ENCODE results near the gene TGFBR2. TPM values are rescaled to one million over a fixed set of nuclear protein-coding genes. Genes with fewer than 3 reads are reported as not detected.
A peak's percentile ranks its signal among the peaks of the same experiment; 100 is the strongest.

The TGFBR2 gene
- total RNA-seq, 6 donors from 2014 or later: 82.8 to 385 (median 285) TPM

DNA sequence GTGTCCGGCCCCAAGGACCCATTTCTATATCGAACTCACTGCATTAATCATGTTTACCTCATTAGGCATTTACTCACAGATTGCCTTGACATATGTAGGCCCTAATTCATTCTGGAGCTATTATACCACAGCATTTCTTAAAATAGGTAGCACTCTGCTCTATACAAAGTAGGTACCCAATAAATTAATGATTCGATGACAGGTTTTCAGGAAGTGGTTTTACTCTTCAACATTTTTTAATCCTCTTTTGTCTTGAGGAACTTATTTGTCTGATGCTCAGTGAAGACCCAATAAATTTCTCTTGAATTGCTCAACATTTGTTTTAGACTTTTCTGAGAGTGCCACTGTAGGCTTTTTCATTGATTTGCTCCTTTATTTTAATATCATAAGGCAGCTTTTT, 12.1 kb downstream of the TGFBR2 start:
- Histone ChIP-seq H3K4me3 (no peak overlapping the region), H3K9me3 (no peaks in the 10 kb centered on the region), H3K4me1 (peaks cover 74 to 96% (median 89%) of the 10 kb centered on the region in 4 donors), H3K36me3 (peaks cover 0 to 8% (median 2%) of the 10 kb centered on the region in 4 donors), H3K27me3 (no peaks in the 10 kb centered on the region), H3K27ac (peak overlapping the region in 1 of 4 donors; percentile 99)
- DNase-seq: no peak
- 73 to 76% methylated on average over 3 of the region's 3 CpGs for WGBS, 2 donors
- no peak for TF ChIP-seq POLR2A (IDR thresholded peaks at IDR 0.05)
- no peak for TF ChIP-seq POLR2AphosphoS5 (IDR thresholded peaks at IDR 0.05)
- TF ChIP-seq, protein P1, sequence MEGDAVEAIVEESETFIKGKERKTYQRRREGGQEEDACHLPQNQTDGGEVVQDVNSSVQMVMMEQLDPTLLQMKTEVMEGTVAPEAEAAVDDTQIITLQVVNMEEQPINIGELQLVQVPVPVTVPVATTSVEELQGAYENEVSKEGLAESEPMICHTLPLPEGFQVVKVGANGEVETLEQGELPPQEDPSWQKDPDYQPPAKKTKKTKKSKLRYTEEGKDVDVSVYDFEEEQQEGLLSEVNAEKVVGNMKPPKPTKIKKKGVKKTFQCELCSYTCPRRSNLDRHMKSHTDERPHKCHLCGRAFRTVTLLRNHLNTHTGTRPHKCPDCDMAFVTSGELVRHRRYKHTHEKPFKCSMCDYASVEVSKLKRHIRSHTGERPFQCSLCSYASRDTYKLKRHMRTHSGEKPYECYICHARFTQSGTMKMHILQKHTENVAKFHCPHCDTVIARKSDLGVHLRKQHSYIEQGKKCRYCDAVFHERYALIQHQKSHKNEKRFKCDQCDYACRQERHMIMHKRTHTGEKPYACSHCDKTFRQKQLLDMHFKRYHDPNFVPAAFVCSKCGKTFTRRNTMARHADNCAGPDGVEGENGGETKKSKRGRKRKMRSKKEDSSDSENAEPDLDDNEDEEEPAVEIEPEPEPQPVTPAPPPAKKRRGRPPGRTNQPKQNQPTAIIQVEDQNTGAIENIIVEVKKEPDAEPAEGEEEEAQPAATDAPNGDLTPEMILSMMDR (IDR thresholded peaks at IDR 0.05): no peak
- no peak for TF ChIP-seq EP300 (IDR thresholded peaks at IDR 0.05)
- ATAC-seq (ENCODE audit: low FRiP score in 2 of 2): no peak

DNA sequence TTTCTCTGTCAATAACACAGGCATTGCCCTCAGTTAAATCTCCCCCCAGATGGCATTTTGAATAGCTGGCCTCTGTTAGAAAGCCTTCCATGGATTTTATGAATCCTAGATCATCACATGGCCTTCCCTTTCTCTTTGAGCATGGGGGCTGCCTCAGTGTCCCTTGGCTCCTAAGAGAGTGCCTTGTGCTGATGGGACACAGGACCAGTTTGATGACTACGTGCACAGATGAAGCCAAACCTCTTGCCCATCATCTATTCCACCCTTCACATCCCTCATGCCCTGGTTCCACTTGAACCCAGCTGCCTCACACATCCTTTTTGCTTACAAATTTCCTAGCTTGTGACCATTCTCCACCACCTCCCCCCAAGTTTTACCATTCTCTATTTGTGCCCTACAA, 12.9 kb downstream of the TGFBR2 start:
- H3K4me1 ChIP-seq: peaks cover 75 to 96% (median 88%) of the 10 kb centered on the region in 4 donors

DNA sequence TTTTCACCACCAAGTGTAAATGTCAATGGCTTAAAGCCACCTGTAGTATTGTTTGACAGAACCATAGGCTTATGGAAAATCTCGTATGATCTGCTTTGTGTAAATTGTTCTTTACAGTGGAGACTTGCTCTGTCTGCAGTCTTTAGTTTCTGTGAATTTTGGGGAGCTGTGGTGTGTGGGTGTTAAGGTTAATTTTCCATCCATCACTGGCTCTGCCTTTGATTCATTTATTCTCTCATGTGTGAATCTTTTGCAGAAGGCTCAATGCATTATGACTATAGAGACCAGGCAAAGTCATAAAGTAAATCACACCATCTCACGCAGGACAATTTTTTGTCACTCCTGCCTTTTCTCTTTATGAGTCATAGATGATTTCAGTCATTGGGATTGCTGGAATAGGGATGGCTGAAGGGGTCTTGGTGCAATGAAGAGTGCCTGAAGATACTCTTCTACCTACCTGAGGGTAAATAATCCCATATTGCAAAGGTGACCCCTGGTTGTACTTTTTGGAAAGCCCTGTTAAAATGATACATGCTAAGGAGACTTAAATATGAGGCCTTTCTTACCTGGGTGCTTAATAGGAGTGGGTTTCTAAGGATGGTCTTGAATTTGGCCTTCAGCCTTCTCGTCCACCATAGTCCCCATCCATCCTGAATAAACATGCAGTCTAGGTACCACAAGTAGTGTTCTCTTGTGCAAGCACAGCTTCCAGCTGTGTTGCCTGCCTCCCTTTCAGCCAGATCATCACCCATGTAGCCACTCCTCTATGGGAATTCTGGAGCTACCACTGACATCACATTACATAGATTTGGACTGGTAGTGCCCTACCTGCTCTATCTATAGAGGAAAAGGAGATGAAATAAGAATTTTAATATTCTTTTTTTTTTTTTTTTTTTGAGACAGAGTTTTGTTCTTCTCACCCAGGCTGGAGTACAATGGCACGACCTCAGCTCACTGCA, 14.3 kb downstream of the TGFBR2 start:
- Histone ChIP-seq H3K4me1 (peaks cover 71 to 94% (median 86%) of the 10 kb centered on the region in 4 donors), H3K36me3 (peaks cover 0 to 18% (median 4%) of the 10 kb centered on the region in 4 donors), H3K9me3 (no peaks in the 10 kb centered on the region), H3K27me3 (no peaks in the 10 kb centered on the region), H3K4me3 (no peak overlapping the region), H3K27ac (peak overlapping the region in 3 of 4 donors; percentile 41 to 65 (median 63))
- WGBS, 2 donors: 82 to 84% methylated on average over 4 of the region's 4 CpGs
- TF ChIP-seq, protein P1 (IDR thresholded peaks at IDR 0.05): no peak
- TF ChIP-seq POLR2AphosphoS5 (IDR thresholded peaks at IDR 0.05): no peak
- TF ChIP-seq EP300 (IDR thresholded peaks at IDR 0.05): no peak
- DNase-seq (no peak), ATAC-seq (ENCODE audit: low FRiP score in 2 of 2) (no peak)

More for the DNA sequence above, 12.9 kb downstream of the TGFBR2 start:
- ATAC-seq (ENCODE audit: low FRiP score in 2 of 2): no peak
- Histone ChIP-seq H3K27ac (peak overlapping the region in 2 of 4 donors; percentile 19 to 20), H3K4me3 (no peak overlapping the region), H3K27me3 (no peaks in the 10 kb centered on the region), H3K9me3 (no peaks in the 10 kb centered on the region), H3K36me3 (peaks cover 0 to 16% (median 4%) of the 10 kb centered on the region in 4 donors)
- WGBS, 2 donors: 94 to 96% methylated on average over 1 of the region's 1 CpG
- DNase-seq: no peak
- TF ChIP-seq POLR2AphosphoS5 (IDR thresholded peaks at IDR 0.05): no peak
- no peak for TF ChIP-seq EP300 (IDR thresholded peaks at IDR 0.05)
- TF ChIP-seq, protein P1 (IDR thresholded peaks at IDR 0.05): no peak
- no peak for TF ChIP-seq POLR2A (IDR thresholded peaks at IDR 0.05)

DNA sequence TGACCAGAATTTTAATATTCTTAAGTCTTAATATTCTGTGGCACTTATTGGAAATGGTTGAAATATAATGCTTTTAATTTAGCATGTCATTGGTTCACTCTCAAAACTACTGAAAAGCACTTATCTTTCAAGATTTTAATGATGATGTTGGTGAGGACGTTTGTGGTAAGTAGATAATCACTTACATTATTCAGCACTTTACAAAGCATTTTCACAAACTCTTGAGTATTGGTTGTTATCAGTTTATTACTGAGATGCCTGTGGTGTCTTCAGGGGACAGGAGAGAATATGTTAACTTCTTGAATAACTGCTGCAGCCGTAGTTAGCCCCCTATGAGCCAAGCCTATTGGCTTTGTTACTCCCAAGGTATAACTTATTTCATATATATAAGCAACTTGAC, 15.2 kb downstream of the TGFBR2 start:
- peak overlapping the region in 3 of 4 donors; percentile 41 to 65 (median 63) for H3K27ac ChIP-seq
- peaks cover 71 to 94% (median 84%) of the 10 kb centered on the region in 4 donors for H3K4me1 ChIP-seq
- H3K27me3 ChIP-seq: no peaks in the 10 kb centered on the region
- no peak for ATAC-seq (ENCODE audit: low FRiP score in 2 of 2)
- TF ChIP-seq EP300 (IDR thresholded peaks at IDR 0.05) (no peak), POLR2A (IDR thresholded peaks at IDR 0.05) (no peak), POLR2AphosphoS5 (IDR thresholded peaks at IDR 0.05) (no peak)
- TF ChIP-seq, protein P1 (IDR thresholded peaks at IDR 0.05): no peak
- H3K4me3 ChIP-seq: no peak overlapping the region
- 49 to 52% methylated on average over 2 of the region's 2 CpGs for WGBS, 2 donors
- DNase-seq: no peak
- H3K9me3 ChIP-seq: no peaks in the 10 kb centered on the region
- peaks cover 0 to 21% (median 4%) of the 10 kb centered on the region in 4 donors for H3K36me3 ChIP-seq
